OCI-LY7 (cell line): ENCODE results near the gene FIS1. TPM values are rescaled to one million over a fixed set of nuclear protein-coding genes. Genes with fewer than 3 reads are reported as not detected.

Source experiments
- BruUV-seq: library from RNA; stranded (reverse); fragments of 400-500 nt; replicated peaks from 2 replicates; lab custom pipeline; 2021; lab: Mats Ljungman, UMichigan
- CTCF ChIA-PET: fragments of 300-600 bp; sonication (Branson Sonifier 250); formaldehyde crosslinking; loops from one replicate; lab custom pipeline; 2022; ENCODE audit warnings: antibody characterized with exemption; ENCODE audit not compliant: unreplicated experiment; lab: Charles Lee
- POLR2A ChIA-PET: fragments of 300-600 bp; sonication (Branson Sonifier 250); formaldehyde crosslinking; loops from one replicate; lab custom pipeline; 2022; ENCODE audit warnings: antibody characterized with exemption; lab: Charles Lee
- DNase-seq: peaks from one replicate; pipeline ENCODE4 v3.0.0-alpha.2; 2015; ENCODE audit warnings: low spot score
- H2AFZ ChIP-seq: fragments of 200-600 bp; sonication (generic), shearing (Covaris generic); 2 replicates; pipeline ENCODE4 v1.6.1; 2014; ENCODE audit warnings: mild to moderate bottlenecking, antibody characterized with exemption, low read length, moderate library complexity
- H3K27ac ChIP-seq: fragments of 200-600 bp; sonication (generic); 2 replicates; pipeline ENCODE4 v1.5.1; 2014; ENCODE audit warnings: mixed run types, low read depth, mild to moderate bottlenecking, moderate library complexity, low read length, inconsistent platforms; ENCODE audit not compliant: poor library complexity, severe bottlenecking
- H3K36me3 ChIP-seq: fragments of 200-600 bp; sonication (generic); 2 replicates; pipeline ENCODE4 v1.6.1; 2014; ENCODE audit warnings: mild to moderate bottlenecking, antibody characterized with exemption, low read length, moderate library complexity, mixed read lengths; ENCODE audit not compliant: insufficient read depth
- H3K4me1 ChIP-seq: fragments of 200-600 bp; sonication (generic); 2 replicates; pipeline ENCODE4 v1.5.1; 2014; ENCODE audit warnings: mild to moderate bottlenecking, low read length; ENCODE audit not compliant: insufficient read depth, poor library complexity, severe bottlenecking
- H3K4me2 ChIP-seq: fragments of 200-600 bp; sonication (generic); 2 replicates; pipeline ENCODE4 v1.6.1; 2014; ENCODE audit warnings: mild to moderate bottlenecking, low read length
- H3K4me3 ChIP-seq: fragments of 200-600 bp; sonication (generic); 2 replicates; pipeline ENCODE4 v1.5.1; 2014; ENCODE audit warnings: mild to moderate bottlenecking, low read depth, low read length; ENCODE audit not compliant: poor library complexity, severe bottlenecking
- H3K79me2 ChIP-seq: fragments of 200-600 bp; sonication (generic); 2 replicates; pipeline ENCODE4 v1.6.1; 2016; ENCODE audit warnings: low read depth, mild to moderate bottlenecking, low read length, moderate library complexity, mixed read lengths; ENCODE audit not compliant: insufficient read depth
- H3K9me2 ChIP-seq: fragments of 200-600 bp; sonication (generic); 2 replicates; pipeline ENCODE4 v1.6.1; 2016; ENCODE audit warnings: mild to moderate bottlenecking, low read length, mixed read lengths; ENCODE audit not compliant: insufficient read depth
- H3K9me3 ChIP-seq: fragments of 200-600 bp; sonication (generic); 2 replicates; pipeline ENCODE4 v1.6.1; 2014; ENCODE audit warnings: mild to moderate bottlenecking, mixed run types, low read length, mixed read lengths
- H4K20me1 ChIP-seq: fragments of 200-600 bp; sonication (generic); 2 replicates; pipeline ENCODE4 v1.6.1; 2014; ENCODE audit warnings: mild to moderate bottlenecking, antibody characterized with exemption, low read length, moderate library complexity, mixed read lengths; ENCODE audit not compliant: insufficient read depth
- CTCF ChIP-seq: fragments of 200-600 bp; sonication (generic); conservative IDR thresholded peaks from 2 replicates; pipeline ENCODE4 v1.5.1; 2014; ENCODE audit warnings: mild to moderate bottlenecking, antibody characterized with exemption, low read length, moderate library complexity, mixed read lengths
- EZH2phosphoT487 ChIP-seq: fragments of 200-600 bp; sonication (generic); IDR thresholded peaks from 2 replicates; pipeline ENCODE4 v1.6.1; 2018; ENCODE audit warnings: low read depth, borderline replicate concordance, mild to moderate bottlenecking, mixed run types, antibody characterized with exemption, low read length, moderate library complexity, mixed read lengths
- intact Hi-C: fragments of 100-400 bp; cut with micrococcal nuclease; formaldehyde crosslinking; loops from one replicate; pipeline ENCODE4 v1.10.0; 2022; ENCODE audit not compliant: unreplicated experiment
- total RNA-seq, 2 experiments: library from RNA; depleted of rRNA in 1 of 2; stranded (reverse); fragments of >200 nt in 1 of 2; shearing (Covaris generic) in 1 of 2; gene quantifications; 2 replicates each; pipeline ENCODE4 v1.2.3, GENCODE V29; 2014 to 2022

The FIS1 gene
- total RNA-seq, 2 experiments from 2014 or later: 92.7 to 102 TPM

- no TSS peak for BruUV-seq
- H3K79me2 ChIP-seq: no peaks in the 10 kb centered on the region
- H3K36me3 ChIP-seq: peaks cover 36% of the 10 kb centered on the region; the same call in 1 of the 2 replicates
- H3K27ac ChIP-seq: no peak within 1 kb of the TSS
- H2AFZ ChIP-seq: no peak within 1 kb of the TSS
- H3K9me3 ChIP-seq: no peaks in the 10 kb centered on the region
- H3K4me1 ChIP-seq: no peaks in the 10 kb centered on the region
- no peak within 1 kb of the TSS for H3K4me2 ChIP-seq
- no peak for DNase-seq
- H4K20me1 ChIP-seq: no peaks in the 10 kb centered on the region
- no peaks in the 10 kb centered on the region for H3K9me2 ChIP-seq
- H3K4me3 ChIP-seq: no peak within 1 kb of the TSS
- TF ChIP-seq EZH2phosphoT487: no peak
- TF ChIP-seq CTCF: no peak
- ChIA-PET CTCF (interaction anchor here (0.6 to 1.1 kb wide), 2 partner anchors 10 to 348 kb away, joined by 4 read pairs; partner anchors contain the start of gene UFSP1), POLR2A (no interaction called here)
- intact Hi-C loops: no loop called here
Measured at GRCh38 chr7:101237206-101238067, 7.4 kb downstream of the FIS1 start, which contains the start of gene CLDN15. TSS of gene CLDN15 (minus strand) at chr7:101237802. CDS start at chr7:101237581, 221 bp downstream.

GRCh38 chr7:101236292-101236835 lies 8.5 kb downstream of the FIS1 start:
- Histone ChIP-seq H3K4me1 (no peaks in the 10 kb centered on the region), H3K27ac (no peak overlapping the region), H3K4me2 (no peak overlapping the region), H2AFZ (no peak overlapping the region), H3K9me3 (no peaks in the 10 kb centered on the region), H3K79me2 (no peaks in the 10 kb centered on the region), H3K9me2 (no peaks in the 10 kb centered on the region), H3K36me3 (peaks cover 33% of the 10 kb centered on the region; the same call in 1 of the 2 replicates), H3K4me3 (no peak overlapping the region), H4K20me1 (no peaks in the 10 kb centered on the region)
- intact Hi-C loops: no loop called here
- BruUV-seq: no TSS peak
- TF ChIP-seq EZH2phosphoT487 (no peak), CTCF (no peak)
- ChIA-PET POLR2A (no interaction called here), CTCF (no interaction called here)
- no peak for DNase-seq
